Measurements from ENCODE around the gene SLC8A1. TPM values are rescaled to one million over a fixed set of nuclear protein-coding genes. Genes with fewer than 3 reads are reported as not detected.

Gene SLC8A1
- total RNA-seq, 1 experiment from 2014 or later = 1.7 TPM

- Histone ChIP-seq H4K91ac (ENCODE audit: insufficient read length, low read depth, low read length) (no peak overlapping the region), H3K4me2 (ENCODE audit: insufficient read depth, insufficient read length, low read length) (no peak overlapping the region), H2BK5ac (ENCODE audit: insufficient read length, low read length) (no peak overlapping the region), H4K8ac (replicated peaks; ENCODE audit: insufficient read length, low read depth, low read length) (no peak overlapping the region), H2BK15ac (ENCODE audit: low read depth, low read length) (no peak overlapping the region), H2BK20ac (ENCODE audit: low read depth, low read length, poor library complexity, severe bottlenecking) (no peak overlapping the region), H4K20me1 (ENCODE audit: control insufficient read depth, insufficient read depth, insufficient read length) (no peaks in the 10 kb centered on the region), H3K4ac (ENCODE audit: low read depth, low read length) (no peak overlapping the region), H3K18ac (ENCODE audit: insufficient read length, low read depth, low read length) (no peak overlapping the region), H3K14ac (ENCODE audit: insufficient read depth, low read length) (no peak overlapping the region), H2AK5ac (ENCODE audit: insufficient read length, low read length) (no peak overlapping the region), H3K9ac (ENCODE audit: extremely low read depth, insufficient read length, low read length) (no peak overlapping the region), H2AFZ (ENCODE audit: low read length) (no peak overlapping the region), H3K9me3 (ENCODE audit: control insufficient read depth, low read depth, low read length) (no peaks in the 10 kb centered on the region), H3K23ac (ENCODE audit: insufficient read length, low read depth, low read length) (no peak overlapping the region), H3K4me1 (ENCODE audit: insufficient read depth, low read length) (no peaks in the 10 kb centered on the region), H3K56ac (ENCODE audit: insufficient read length, low read depth, low read length) (no peak overlapping the region), H3T11ph (ENCODE audit: low read length) (no peak overlapping the region), H3K79me2 (ENCODE audit: insufficient read depth, low read length) (no peaks in the 10 kb centered on the region), H2BK120ac (ENCODE audit: low read depth, low read length, poor library complexity, severe bottlenecking) (no peak overlapping the region), H3K79me1 (ENCODE audit: insufficient read depth, low read depth, low read length, poor library complexity, severe bottlenecking) (no peaks in the 10 kb centered on the region), H3K27me3 (ENCODE audit: insufficient read depth, low read length) (no peaks in the 10 kb centered on the region), H3K23me2 (ENCODE audit: insufficient read length, low read depth, low read length, poor library complexity, severe bottlenecking) (no peaks in the 10 kb centered on the region), H2BK12ac (ENCODE audit: insufficient read length, low read depth, low read length) (no peak overlapping the region), H4K5ac (ENCODE audit: insufficient read length, low read depth, low read length) (no peak overlapping the region), H3K27ac (ENCODE audit: insufficient read length, low read depth, low read length) (no peak overlapping the region)
- WGBS (ENCODE audit: extremely low coverage, insufficient read length, low lambda C conversion rate) = no CpG with 5 or more reads among the region's 1 CpG
- H3K36me3 Mint-ChIP-seq (ENCODE audit: insufficient read depth in 1 of 3, low read depth in 3 of 3) = peaks cover 0 to 1% (median 0%) of the 10 kb centered on the region in 3 experiments; a peak in 3 of 7 replicates
- TF ChIP-seq CTCF (conservative IDR thresholded peaks at IDR 0.05) = no peak
- peaks cover 0 to 10% of the 10 kb centered on the region in 2 experiments; a peak in 2 of 4 replicates for H3K4me1 Mint-ChIP-seq
- H3K27ac Mint-ChIP-seq = no peak overlapping the region
- H3K27me3 Mint-ChIP-seq (ENCODE audit: low read depth) = no peaks in the 10 kb centered on the region
- DNase-seq = no peak
- no peaks in the 10 kb centered on the region for H3K9me3 Mint-ChIP-seq
- no peak overlapping the region for H3K4me3 Mint-ChIP-seq
Observed at GRCh38 chr2:40161986-40162385, 289.9 kb downstream of the SLC8A1 start.

Measured in H9 (cell line).